HG03039 (cell line): ENCODE data around the gene GLB1L3.
A peak's percentile ranks its signal among the peaks of the same experiment; 100 is the strongest.
"Not testable (repeated sequence)": the region's sequence is repeated elsewhere in the genome, so short reads cannot be mapped to it uniquely, and the experiment has no call there.

ENCODE experiments used
- ATAC-seq: cut with Tn5 transposase; IDR thresholded peaks from one replicate; pipeline ENCODE4 v1.9.1; 2021; ENCODE audit warnings: mild to moderate bottlenecking, moderate library complexity; ENCODE audit not compliant: unreplicated experiment

Gene GLB1L3

GRCh38 chr11:134312807-134313206 lies 36.6 kb downstream of the GLB1L3 start:
- ATAC-seq, result no peak

GRCh38 chr11:134313379-134313778 lies 37.2 kb downstream of the GLB1L3 start:
- no peak for ATAC-seq

GRCh38 chr11:134313821-134314607 lies 37.8 kb downstream of the GLB1L3 start:
- no peak for ATAC-seq

- no peak for ATAC-seq
Measured at GRCh38 chr11:134317103-134317502, 40.9 kb downstream of the GLB1L3 start.

- not testable (repeated sequence) for ATAC-seq
Measured at GRCh38 chr11:134321373-134321772, 45.2 kb downstream of the GLB1L3 start.

GRCh38 chr11:134322553-134322952 lies 46.4 kb downstream of the GLB1L3 start:
- no peak for ATAC-seq

- ATAC-seq, result no peak
Measured at GRCh38 chr11:134328433-134328832, 52.3 kb downstream of the GLB1L3 start.

GRCh38 chr11:134330611-134331353 lies 54.6 kb downstream of the GLB1L3 start:
- no peak for ATAC-seq

GRCh38 chr11:134331354-134332188 lies 55.4 kb downstream of the GLB1L3 start, which contains the start of gene GLB1L2:
GLB1L2 (plus strand) TSS chr11:134331988; CDS start chr11:134332062, 74 bp downstream.
- ATAC-seq, result peak; percentile 88

GRCh38 chr11:134332189-134332631 lies 56.0 kb downstream of the GLB1L3 start:
- no peak for ATAC-seq

GRCh38 chr11:134332782-134333181 lies 56.6 kb downstream of the GLB1L3 start:
- ATAC-seq, result no peak

GRCh38 chr11:134333312-134333711 lies 57.1 kb downstream of the GLB1L3 start:
- ATAC-seq, result no peak

- no peak for ATAC-seq
Measured at GRCh38 chr11:134333946-134334345, 57.8 kb downstream of the GLB1L3 start.

- ATAC-seq, result no peak
Measured at GRCh38 chr11:134334796-134335571, 58.8 kb downstream of the GLB1L3 start.

GRCh38 chr11:134337051-134337450 lies 60.9 kb downstream of the GLB1L3 start:
- no peak for ATAC-seq

GRCh38 chr11:134338068-134338467 lies 61.9 kb downstream of the GLB1L3 start:
- no peak for ATAC-seq

GRCh38 chr11:134338654-134339053 lies 62.5 kb downstream of the GLB1L3 start:
- ATAC-seq, result no peak

- ATAC-seq, result no peak
Measured at GRCh38 chr11:134339756-134340155, 63.6 kb downstream of the GLB1L3 start.

GRCh38 chr11:134340354-134340964 lies 64.3 kb downstream of the GLB1L3 start:
- ATAC-seq, result no peak
